IPS-NIHi7 (cell line): ENCODE data around the gene METTL25.

ENCODE experiments used
- DNase-seq: peaks from one replicate; pipeline ENCODE4 v3.0.0; 2012; ENCODE audit warnings: mixed read lengths; ENCODE audit errors: extremely low spot score

The METTL25 gene

DNA sequence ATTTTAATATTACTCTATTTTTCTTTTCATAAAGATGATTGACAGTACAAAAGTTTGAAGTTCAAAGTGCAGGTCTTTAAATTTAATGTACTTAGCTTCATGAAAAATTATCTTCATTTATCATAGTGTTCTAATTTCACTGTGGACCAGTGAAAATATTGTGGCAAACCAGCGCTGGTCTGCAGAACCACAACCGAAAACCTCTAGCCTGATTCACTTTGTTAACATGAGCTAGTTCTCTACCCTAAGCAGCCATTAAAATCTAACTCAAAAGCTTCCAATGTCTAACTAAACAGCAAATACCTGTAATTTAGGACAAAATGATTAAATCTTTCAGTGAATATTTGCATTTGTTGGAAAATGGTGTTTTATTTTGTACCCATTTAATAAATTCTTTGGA lies 167.3 kb downstream of the METTL25 start:
- no peak for DNase-seq

DNA sequence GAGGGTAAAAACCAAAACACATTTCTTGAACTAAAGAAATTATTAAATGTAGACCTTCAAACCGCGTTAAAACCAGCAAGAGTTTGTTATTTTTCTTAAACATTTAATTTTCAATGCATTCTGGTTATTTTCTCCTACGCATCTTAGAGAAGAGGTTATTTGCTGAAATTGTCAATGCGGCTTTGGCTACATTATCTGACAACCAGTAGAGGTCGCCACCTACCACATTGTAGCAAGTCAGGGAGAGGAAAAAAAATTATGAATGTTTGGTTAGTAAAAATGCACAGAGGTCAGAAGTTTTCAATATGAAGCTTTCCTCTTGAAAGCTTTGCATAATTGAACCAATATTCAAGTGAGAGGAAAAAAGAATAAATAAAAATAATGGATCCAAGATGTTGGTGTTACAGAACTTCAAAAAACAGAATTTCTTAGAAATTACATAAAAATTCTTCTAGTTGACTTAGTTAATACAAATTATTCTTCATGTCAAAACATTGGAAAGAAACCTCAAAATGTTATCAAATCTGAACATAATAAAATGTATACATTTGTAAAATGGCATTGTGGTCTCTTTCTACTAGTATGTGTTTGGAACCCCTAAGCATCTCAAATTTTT lies 168.9 kb downstream of the METTL25 start:
- peak; percentile 25 for DNase-seq
